Measurements from ENCODE around the gene CRYBA1. TPM values are rescaled to one million over a fixed set of nuclear protein-coding genes. Genes with fewer than 3 reads are reported as not detected.
"Not testable (repeated sequence)": the region's sequence is repeated elsewhere in the genome, so short reads cannot be mapped to it uniquely, and the experiment has no call there.

CRYBA1 gene
- total RNA-seq = not detected in 2 replicates

- DNase-seq = no peak
Measured at GRCh38 chr17:29246628-29247027, at the start of gene CRYBA1. Gene CRYBA1, plus strand, starts transcription at chr17:29246859. Its CDS starts 5 bp downstream, at chr17:29246864.

- DNase-seq = no peak
Measured at GRCh38 chr17:29197516-29198272, 49.0 kb upstream of the CRYBA1 start.

GRCh38 chr17:29204068-29204804, 42.4 kb upstream of the CRYBA1 start:
- not testable (repeated sequence) for DNase-seq

GRCh38 chr17:29205047-29205446, 41.6 kb upstream of the CRYBA1 start:
- DNase-seq = no peak

- DNase-seq = no peak
Measured at GRCh38 chr17:29207975-29208374, 38.7 kb upstream of the CRYBA1 start.

- no peak for DNase-seq
Measured at GRCh38 chr17:29209073-29209472, 37.6 kb upstream of the CRYBA1 start.

GRCh38 chr17:29210879-29211278, 35.8 kb upstream of the CRYBA1 start:
- DNase-seq = no peak

GRCh38 chr17:29212094-29212631, 34.5 kb upstream of the CRYBA1 start:
- no peak for DNase-seq

GRCh38 chr17:29212681-29213121, 34.0 kb upstream of the CRYBA1 start:
- no peak for DNase-seq

GRCh38 chr17:29214215-29215146, 32.2 kb upstream of the CRYBA1 start:
- no peak for DNase-seq

- no peak for DNase-seq
Measured at GRCh38 chr17:29215174-29215573, 31.5 kb upstream of the CRYBA1 start.

- no peak for DNase-seq
Measured at GRCh38 chr17:29215717-29216116, 30.9 kb upstream of the CRYBA1 start.

- no peak for DNase-seq
Measured at GRCh38 chr17:29216181-29216580, 30.5 kb upstream of the CRYBA1 start.

- DNase-seq = no peak
Measured at GRCh38 chr17:29216856-29217255, 29.8 kb upstream of the CRYBA1 start.

GRCh38 chr17:29219378-29220047, 27.1 kb upstream of the CRYBA1 start:
- DNase-seq = peak; percentile 89

- not testable (repeated sequence) for DNase-seq
Measured at GRCh38 chr17:29221338-29221737, 25.3 kb upstream of the CRYBA1 start.

GRCh38 chr17:29225396-29225795, 21.3 kb upstream of the CRYBA1 start:
- DNase-seq = no peak

GRCh38 chr17:29233301-29233700, 13.4 kb upstream of the CRYBA1 start:
- no peak for DNase-seq

- DNase-seq = not testable (repeated sequence)
Measured at GRCh38 chr17:29234972-29235371, 11.7 kb upstream of the CRYBA1 start.

GRCh38 chr17:29235904-29236303, 10.8 kb upstream of the CRYBA1 start:
- no peak for DNase-seq

GRCh38 chr17:29237476-29238132, 9.1 kb upstream of the CRYBA1 start:
- DNase-seq = no peak
